OCI-LY7 (cell line): ENCODE measurements around the gene HSBP1. TPM values are rescaled to one million over a fixed set of nuclear protein-coding genes. Genes with fewer than 3 reads are reported as not detected.

ENCODE experiments used
- BruUV-seq: library from RNA; stranded (reverse); fragments of 400-500 nt; replicated peaks from 2 replicates; lab custom pipeline; 2021; lab: Mats Ljungman, UMichigan
- CTCF ChIA-PET: fragments of 300-600 bp; sonication (Branson Sonifier 250); formaldehyde crosslinking; loops from one replicate; lab custom pipeline; 2022; ENCODE audit warnings: antibody characterized with exemption; ENCODE audit not compliant: unreplicated experiment; lab: Charles Lee
- POLR2A ChIA-PET: fragments of 300-600 bp; sonication (Branson Sonifier 250); formaldehyde crosslinking; loops from one replicate; lab custom pipeline; 2022; ENCODE audit warnings: antibody characterized with exemption; lab: Charles Lee
- DNase-seq: peaks from one replicate; pipeline ENCODE4 v3.0.0-alpha.2; 2015; ENCODE audit warnings: low spot score
- H2AFZ ChIP-seq: fragments of 200-600 bp; sonication (generic), shearing (Covaris generic); 2 replicates; pipeline ENCODE4 v1.6.1; 2014; ENCODE audit warnings: mild to moderate bottlenecking, antibody characterized with exemption, low read length, moderate library complexity
- H3K27ac ChIP-seq: fragments of 200-600 bp; sonication (generic); 2 replicates; pipeline ENCODE4 v1.5.1; 2014; ENCODE audit warnings: mixed run types, low read depth, mild to moderate bottlenecking, moderate library complexity, low read length, inconsistent platforms; ENCODE audit not compliant: poor library complexity, severe bottlenecking
- H3K36me3 ChIP-seq: fragments of 200-600 bp; sonication (generic); 2 replicates; pipeline ENCODE4 v1.6.1; 2014; ENCODE audit warnings: mild to moderate bottlenecking, antibody characterized with exemption, low read length, moderate library complexity, mixed read lengths; ENCODE audit not compliant: insufficient read depth
- H3K4me1 ChIP-seq: fragments of 200-600 bp; sonication (generic); 2 replicates; pipeline ENCODE4 v1.5.1; 2014; ENCODE audit warnings: mild to moderate bottlenecking, low read length; ENCODE audit not compliant: insufficient read depth, poor library complexity, severe bottlenecking
- H3K4me2 ChIP-seq: fragments of 200-600 bp; sonication (generic); 2 replicates; pipeline ENCODE4 v1.6.1; 2014; ENCODE audit warnings: mild to moderate bottlenecking, low read length
- H3K4me3 ChIP-seq: fragments of 200-600 bp; sonication (generic); 2 replicates; pipeline ENCODE4 v1.5.1; 2014; ENCODE audit warnings: mild to moderate bottlenecking, low read depth, low read length; ENCODE audit not compliant: poor library complexity, severe bottlenecking
- H3K79me2 ChIP-seq: fragments of 200-600 bp; sonication (generic); 2 replicates; pipeline ENCODE4 v1.6.1; 2016; ENCODE audit warnings: low read depth, mild to moderate bottlenecking, low read length, moderate library complexity, mixed read lengths; ENCODE audit not compliant: insufficient read depth
- H3K9me2 ChIP-seq: fragments of 200-600 bp; sonication (generic); 2 replicates; pipeline ENCODE4 v1.6.1; 2016; ENCODE audit warnings: mild to moderate bottlenecking, low read length, mixed read lengths; ENCODE audit not compliant: insufficient read depth
- H3K9me3 ChIP-seq: fragments of 200-600 bp; sonication (generic); 2 replicates; pipeline ENCODE4 v1.6.1; 2014; ENCODE audit warnings: mild to moderate bottlenecking, mixed run types, low read length, mixed read lengths
- H4K20me1 ChIP-seq: fragments of 200-600 bp; sonication (generic); 2 replicates; pipeline ENCODE4 v1.6.1; 2014; ENCODE audit warnings: mild to moderate bottlenecking, antibody characterized with exemption, low read length, moderate library complexity, mixed read lengths; ENCODE audit not compliant: insufficient read depth
- CTCF ChIP-seq: fragments of 200-600 bp; sonication (generic); conservative IDR thresholded peaks from 2 replicates; pipeline ENCODE4 v1.5.1; 2014; ENCODE audit warnings: mild to moderate bottlenecking, antibody characterized with exemption, low read length, moderate library complexity, mixed read lengths
- EZH2phosphoT487 ChIP-seq: fragments of 200-600 bp; sonication (generic); IDR thresholded peaks from 2 replicates; pipeline ENCODE4 v1.6.1; 2018; ENCODE audit warnings: low read depth, borderline replicate concordance, mild to moderate bottlenecking, mixed run types, antibody characterized with exemption, low read length, moderate library complexity, mixed read lengths
- intact Hi-C: fragments of 100-400 bp; cut with micrococcal nuclease; formaldehyde crosslinking; loops from one replicate; pipeline ENCODE4 v1.10.0; 2022; ENCODE audit not compliant: unreplicated experiment
- total RNA-seq, 2 experiments: library from RNA; depleted of rRNA in 1 of 2; stranded (reverse); fragments of >200 nt in 1 of 2; shearing (Covaris generic) in 1 of 2; gene quantifications; 2 replicates each; pipeline ENCODE4 v1.2.3, GENCODE V29; 2014 to 2022

Gene HSBP1
- total RNA-seq, 2 experiments from 2014 or later: 105 to 131 TPM

GRCh38 chr16:83830091-83830768, 22.5 kb downstream of the HSBP1 start:
- Histone ChIP-seq H3K79me2 (no peaks in the 10 kb centered on the region), H3K9me3 (no peaks in the 10 kb centered on the region), H3K4me2 (no peak overlapping the region), H3K9me2 (no peaks in the 10 kb centered on the region), H3K36me3 (no peaks in the 10 kb centered on the region), H2AFZ (no peak overlapping the region), H4K20me1 (no peaks in the 10 kb centered on the region; the same call in 1 of the 2 replicates), H3K27ac (no peak overlapping the region), H3K4me3 (no peak overlapping the region), H3K4me1 (no peaks in the 10 kb centered on the region)
- ChIA-PET CTCF (no interaction called here), POLR2A (no interaction called here)
- intact Hi-C loops: no loop called here
- no peak for TF ChIP-seq CTCF
- DNase-seq: no peak
- no TSS peak for BruUV-seq

GRCh38 chr16:83830769-83831455, 23.1 kb downstream of the HSBP1 start:
- H2AFZ ChIP-seq: no peak overlapping the region
- H3K9me3 ChIP-seq: no peaks in the 10 kb centered on the region
- TF ChIP-seq CTCF: no peak
- TF ChIP-seq EZH2phosphoT487: no peak
- no peaks in the 10 kb centered on the region for H3K36me3 ChIP-seq
- no peak overlapping the region for H3K4me3 ChIP-seq
- H3K27ac ChIP-seq: no peak overlapping the region
- H4K20me1 ChIP-seq: no peaks in the 10 kb centered on the region; the same call in 1 of the 2 replicates
- intact Hi-C loops: no loop called here
- H3K9me2 ChIP-seq: no peaks in the 10 kb centered on the region
- H3K4me2 ChIP-seq: no peak overlapping the region
- H3K79me2 ChIP-seq: no peaks in the 10 kb centered on the region
- no peak for DNase-seq
- ChIA-PET CTCF (no interaction called here), POLR2A (no interaction called here)
- peaks cover 3% of the 10 kb centered on the region for H3K4me1 ChIP-seq
- no TSS peak for BruUV-seq

GRCh38 chr16:83831456-83831987, 23.7 kb downstream of the HSBP1 start:
- no peak overlapping the region for H3K4me2 ChIP-seq
- no peaks in the 10 kb centered on the region for H3K9me3 ChIP-seq
- intact Hi-C loops: no loop called here
- H2AFZ ChIP-seq: no peak overlapping the region
- H3K36me3 ChIP-seq: no peaks in the 10 kb centered on the region
- no peak for TF ChIP-seq CTCF
- TF ChIP-seq EZH2phosphoT487: no peak
- CTCF ChIA-PET: no interaction called here
- no peaks in the 10 kb centered on the region for H3K79me2 ChIP-seq
- H3K9me2 ChIP-seq: no peaks in the 10 kb centered on the region
- no peak overlapping the region for H3K27ac ChIP-seq
- POLR2A ChIA-PET: no interaction called here
- H3K4me3 ChIP-seq: no peak overlapping the region
- DNase-seq: no peak
- BruUV-seq: no TSS peak
- H4K20me1 ChIP-seq: no peaks in the 10 kb centered on the region; the same call in 1 of the 2 replicates
- peaks cover 7% of the 10 kb centered on the region for H3K4me1 ChIP-seq
